Retinal pigment epithelial cell (primary cell): Measurements from ENCODE around the gene TMEM238.

Experiments used
- DNase-seq: peaks from one replicate; pipeline ENCODE4 v3.0.0-alpha.2; 2010; ENCODE audit warnings: low read depth
- H3K4me3 ChIP-seq: 2 replicates; pipeline ENCODE4 v1.5.1; 2011; ENCODE audit warnings: mild to moderate bottlenecking, low read length, control low read depth, moderate library complexity
- CTCF ChIP-seq: conservative IDR thresholded peaks from 2 replicates; pipeline ENCODE4 v1.5.1; 2011; ENCODE audit warnings: low read depth, low read length, control low read depth, inconsistent platforms

Gene TMEM238

GRCh38 chr19:55368701-55369563 lies 15.2 kb downstream of the TMEM238 start:
- peak overlapping the region; percentile 33 for H3K4me3 ChIP-seq
- TF ChIP-seq CTCF, result no peak

GRCh38 chr19:55368106-55368505 lies 16.0 kb downstream of the TMEM238 start:
- TF ChIP-seq CTCF, result no peak
- H3K4me3 ChIP-seq, result no peak overlapping the region
- DNase-seq, result no peak

More at GRCh38 chr19:55368701-55369563, 15.2 kb downstream of the TMEM238 start:
- DNase-seq, result no peak

- DNase-seq, result no peak
- TF ChIP-seq CTCF, result no peak
- no peak overlapping the region for H3K4me3 ChIP-seq
These were observed 17.3 kb downstream of the TMEM238 start for GRCh38 chr19:55366790-55367189.

- TF ChIP-seq CTCF, result no peak
- no peak for DNase-seq
- H3K4me3 ChIP-seq, result no peak overlapping the region
These were observed 18.1 kb downstream of the TMEM238 start for GRCh38 chr19:55365964-55366363.

GRCh38 chr19:55365245-55365644 lies 18.8 kb downstream of the TMEM238 start:
- TF ChIP-seq CTCF, result no peak
- H3K4me3 ChIP-seq, result no peak overlapping the region
- DNase-seq, result no peak

- DNase-seq, result no peak
- no peak for TF ChIP-seq CTCF
- no peak within 1 kb of the TSS for H3K4me3 ChIP-seq
These were observed 20.9 kb downstream of the TMEM238 start, which contains the start of gene GARIN5B for GRCh38 chr19:55362990-55363716. TSS of gene GARIN5B (minus strand) at chr19:55363260. CDS start at chr19:55363066, 194 bp downstream.
